Epithelial cell of esophagus (primary cell): Measurements from ENCODE around the gene ZNF217.
"Not testable (repeated sequence)": the region's sequence is repeated elsewhere in the genome, so short reads cannot be mapped to it uniquely, and the experiment has no call there.

Source experiments
- DNase-seq: peaks from one replicate; pipeline ENCODE4 v3.0.0; 2010; ENCODE audit warnings: low read depth
- H3K4me3 ChIP-seq: 2 replicates; pipeline ENCODE4 v1.5.1; 2011; ENCODE audit warnings: mild to moderate bottlenecking, low read length, control low read depth
- TF ChIP-seq, protein P1 (sequence below): IDR thresholded peaks from 2 replicates; pipeline ENCODE4 v1.5.1; 2011; ENCODE audit warnings: low read depth, mild to moderate bottlenecking, low read length, control low read depth, inconsistent platforms; ENCODE audit not compliant: insufficient read depth; ENCODE audit errors: missing control alignments

The ZNF217 gene

GRCh38 chr20:53571555-53572286 is 21.9 kb downstream of the ZNF217 start:
- TF ChIP-seq, protein P1, sequence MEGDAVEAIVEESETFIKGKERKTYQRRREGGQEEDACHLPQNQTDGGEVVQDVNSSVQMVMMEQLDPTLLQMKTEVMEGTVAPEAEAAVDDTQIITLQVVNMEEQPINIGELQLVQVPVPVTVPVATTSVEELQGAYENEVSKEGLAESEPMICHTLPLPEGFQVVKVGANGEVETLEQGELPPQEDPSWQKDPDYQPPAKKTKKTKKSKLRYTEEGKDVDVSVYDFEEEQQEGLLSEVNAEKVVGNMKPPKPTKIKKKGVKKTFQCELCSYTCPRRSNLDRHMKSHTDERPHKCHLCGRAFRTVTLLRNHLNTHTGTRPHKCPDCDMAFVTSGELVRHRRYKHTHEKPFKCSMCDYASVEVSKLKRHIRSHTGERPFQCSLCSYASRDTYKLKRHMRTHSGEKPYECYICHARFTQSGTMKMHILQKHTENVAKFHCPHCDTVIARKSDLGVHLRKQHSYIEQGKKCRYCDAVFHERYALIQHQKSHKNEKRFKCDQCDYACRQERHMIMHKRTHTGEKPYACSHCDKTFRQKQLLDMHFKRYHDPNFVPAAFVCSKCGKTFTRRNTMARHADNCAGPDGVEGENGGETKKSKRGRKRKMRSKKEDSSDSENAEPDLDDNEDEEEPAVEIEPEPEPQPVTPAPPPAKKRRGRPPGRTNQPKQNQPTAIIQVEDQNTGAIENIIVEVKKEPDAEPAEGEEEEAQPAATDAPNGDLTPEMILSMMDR: no peak
- H3K4me3 ChIP-seq: no peak overlapping the region
- DNase-seq: no peak

DNA sequence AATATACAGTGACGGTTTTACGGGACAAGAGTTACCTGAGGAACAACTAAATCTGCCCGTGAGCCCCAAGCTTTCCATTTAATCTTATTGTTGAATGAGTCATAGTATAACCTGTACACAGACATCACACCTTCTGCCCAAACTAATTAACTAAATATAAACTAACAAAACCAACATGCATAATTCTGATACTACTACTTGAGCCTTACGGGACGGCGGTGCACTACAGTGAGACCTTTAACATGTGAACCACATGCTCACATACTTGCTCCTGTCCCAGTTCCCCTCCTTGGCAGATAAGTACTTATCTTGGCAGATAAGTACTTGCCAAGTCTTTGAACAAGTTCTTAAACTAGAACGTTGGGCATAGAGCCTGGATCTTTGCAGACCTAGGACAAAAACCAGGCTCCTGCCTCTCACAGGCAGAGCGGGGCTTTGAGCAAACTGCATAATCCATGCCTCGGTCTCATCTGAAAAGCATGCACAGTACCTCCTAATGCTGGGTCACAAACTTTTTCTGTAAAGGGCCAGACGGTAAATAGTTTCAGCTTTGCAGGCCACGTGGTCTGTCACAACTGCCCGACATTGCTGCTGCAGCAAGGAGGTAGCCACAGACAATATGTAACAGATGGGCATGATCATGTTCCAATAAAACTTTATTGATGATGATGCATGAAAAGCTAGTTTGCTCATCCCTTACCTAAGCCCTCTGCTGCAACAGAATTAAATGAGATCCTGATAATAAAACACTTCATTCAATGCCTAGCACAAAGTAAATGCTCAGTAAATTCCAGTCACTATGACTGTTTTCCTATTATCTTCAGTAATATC is 23.0 kb downstream of the ZNF217 start:
- H3K4me3 ChIP-seq: no peak overlapping the region
- TF ChIP-seq, protein P1: no peak
- DNase-seq: no peak

DNA sequence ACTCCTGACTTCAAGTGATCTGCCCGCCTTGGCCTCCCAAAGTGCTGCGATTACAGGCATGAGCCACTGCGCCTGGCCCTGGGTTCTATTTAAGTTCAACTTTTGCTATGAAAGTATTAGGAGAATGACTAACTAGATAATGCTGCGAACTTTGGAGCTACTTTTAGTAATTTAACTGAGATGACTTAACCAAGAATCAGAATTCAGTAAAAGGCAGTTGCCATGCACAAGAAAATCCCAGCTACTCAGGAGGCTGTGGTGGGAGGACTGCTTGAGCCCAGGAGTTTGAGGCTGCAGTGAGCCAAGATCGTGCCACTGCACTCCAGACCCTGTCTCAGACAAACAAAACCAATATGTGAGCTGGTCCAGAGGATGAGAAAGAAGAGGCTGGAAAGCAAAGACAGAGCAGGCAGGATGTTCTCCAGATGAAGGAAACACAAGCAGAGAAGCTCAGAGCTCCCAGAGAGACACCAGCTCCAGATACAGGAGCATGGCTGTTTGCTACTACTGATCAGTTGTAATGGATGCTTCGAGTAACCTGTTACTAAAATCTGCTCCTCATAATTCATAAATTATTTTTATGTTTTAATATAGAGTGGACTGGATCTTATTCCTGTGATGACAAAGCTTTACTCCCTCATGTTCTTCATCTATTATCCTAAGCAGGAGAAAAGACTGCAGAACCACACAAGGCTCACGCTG is 23.9 kb downstream of the ZNF217 start:
- TF ChIP-seq, protein P1: no peak
- no peak overlapping the region for H3K4me3 ChIP-seq

GRCh38 chr20:53569005-53569404 is 24.6 kb downstream of the ZNF217 start:
- no peak for DNase-seq
- TF ChIP-seq, protein P1: no peak
- H3K4me3 ChIP-seq: no peak overlapping the region

More for the DNA sequence above, 23.9 kb downstream of the ZNF217 start:
- DNase-seq: no peak

DNA sequence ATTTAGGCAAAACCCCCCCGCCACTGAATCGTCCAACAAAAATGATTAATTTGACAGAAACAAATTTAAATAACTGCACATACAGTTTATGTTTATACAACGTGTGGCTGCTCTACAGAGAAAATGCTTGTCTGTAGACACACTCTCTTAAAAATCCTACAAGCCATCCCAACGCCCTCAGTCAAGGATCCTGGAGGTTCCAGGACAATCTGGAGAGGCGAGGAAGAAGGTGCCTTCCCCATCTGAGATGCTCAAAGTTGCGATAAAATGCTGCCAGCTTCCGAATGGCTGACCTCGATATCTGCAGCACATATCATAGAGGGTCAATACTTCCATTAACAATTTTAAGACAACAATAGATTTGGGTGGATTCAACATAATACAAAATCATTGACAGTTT is 25.3 kb downstream of the ZNF217 start:
- DNase-seq: no peak
- no peak overlapping the region for H3K4me3 ChIP-seq
- TF ChIP-seq, protein P1: no peak

DNA sequence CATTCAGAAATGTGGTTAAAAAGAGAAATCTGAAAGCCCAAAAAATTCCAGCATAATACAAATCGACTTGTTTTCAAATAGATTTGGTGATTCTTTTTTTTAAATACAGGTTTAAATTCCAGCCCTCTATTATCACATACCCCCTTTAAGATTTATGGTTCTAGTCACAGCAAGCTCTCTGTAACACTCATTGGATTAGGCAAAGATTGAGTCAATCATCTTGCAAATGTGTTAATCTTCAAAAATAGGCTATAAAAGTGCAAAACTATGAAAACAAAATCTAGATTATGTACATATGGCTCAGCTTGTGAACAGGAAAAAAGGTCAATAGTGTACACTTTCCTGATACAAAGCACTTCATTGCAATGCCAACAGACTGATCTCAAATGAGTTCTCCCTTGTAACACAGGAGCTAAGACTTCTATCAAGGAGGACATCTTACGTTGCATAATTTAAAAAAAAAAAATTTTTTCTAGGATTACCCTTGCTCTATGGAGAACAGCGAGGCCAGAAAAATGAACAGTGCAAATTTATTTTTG is 26.2 kb downstream of the ZNF217 start:
- TF ChIP-seq, protein P1: no peak
- H3K4me3 ChIP-seq: no peak overlapping the region
- DNase-seq: no peak

DNA sequence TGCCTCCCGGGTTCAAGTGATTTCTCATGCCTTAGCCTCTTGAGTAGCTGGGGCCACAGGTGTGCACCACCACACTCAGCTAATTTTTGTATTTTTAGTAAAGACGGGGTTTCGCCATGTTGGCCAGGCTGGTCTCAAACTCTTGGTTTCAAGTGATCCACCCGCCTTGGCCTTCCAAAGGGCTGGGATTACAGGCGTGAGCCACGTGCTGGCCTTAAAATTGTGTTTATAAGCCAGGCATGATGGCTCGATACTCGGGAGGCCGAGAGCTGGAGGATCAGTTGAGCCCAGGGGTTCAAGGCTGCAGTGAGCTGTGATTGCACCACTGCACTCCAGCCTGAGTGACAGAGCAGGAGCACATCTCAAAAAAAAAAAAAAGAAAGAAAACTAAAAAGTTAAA is 27.0 kb downstream of the ZNF217 start:
- H3K4me3 ChIP-seq, DNase-seq: not testable (repeated sequence)
